GM12878 (cell line): ENCODE data around the gene SNRPD2.

ENCODE experiments used
- CEBPZ ChIP-seq: fragments of 150-350 bp; IDR thresholded peaks from 2 replicates; pipeline ENCODE4 v1.6.1; 2016; ENCODE audit warnings: low read depth, low read length
- CTCF ChIP-seq, 3 experiments: IDR thresholded peaks in 2 of 3; conservative IDR thresholded peaks in 1 of 3; 2 replicates each; pipeline ENCODE4 v1.5.1; 2011; ENCODE audit warnings: low read depth in 3 of 3, low read length in 3 of 3, mild to moderate bottlenecking in 3 of 3, control low read depth in 2 of 3, moderate library complexity in 2 of 3, inconsistent platforms in 1 of 3, mixed read lengths in 1 of 3; ENCODE audit not compliant: control insufficient read depth in 2 of 3, insufficient read depth in 1 of 3; ENCODE audit errors: extremely low read depth in 1 of 3
- FOXM1 ChIP-seq: IDR thresholded peaks from 2 replicates; pipeline ENCODE4 v1.6.1; 2012; ENCODE audit warnings: low read depth, mild to moderate bottlenecking, inconsistent platforms, low read length, moderate library complexity
- IKZF1 ChIP-seq: fragments of 450-650 bp; conservative IDR thresholded peaks from 2 replicates; pipeline ENCODE4 v1.6.1; 2017; ENCODE audit warnings: antibody characterized with exemption, mild to moderate bottlenecking
- MEF2A ChIP-seq: IDR thresholded peaks from 2 replicates; pipeline ENCODE4 v1.6.1; 2011; ENCODE audit warnings: low read depth, mild to moderate bottlenecking, low read length, moderate library complexity; ENCODE audit not compliant: insufficient read depth
- MTA2 ChIP-seq: fragments of 450-650 bp; IDR thresholded peaks from 2 replicates; pipeline ENCODE4 v1.6.1; 2016; ENCODE audit warnings: low read depth, mild to moderate bottlenecking, moderate library complexity
- RBBP5 ChIP-seq: fragments of 200-600 bp; sonication (generic); conservative IDR thresholded peaks from 2 replicates; pipeline ENCODE4 v1.6.1; 2016
- RCOR1 ChIP-seq: conservative IDR thresholded peaks from 2 replicates; pipeline ENCODE4 v1.6.1; 2012; ENCODE audit warnings: low read depth, low read length, improper control_type of control experiment
- USF2 ChIP-seq: IDR thresholded peaks from 2 replicates; pipeline ENCODE4 v1.6.1; 2011; ENCODE audit warnings: low read depth, low read length, improper control_type of control experiment, borderline replicate concordance
- YY1 ChIP-seq: IDR thresholded peaks from 2 replicates; pipeline ENCODE4 v1.6.1; 2011; ENCODE audit warnings: low read depth, mild to moderate bottlenecking, low read length
- ZBTB33 ChIP-seq: fragments of 450-650 bp; IDR thresholded peaks from 2 replicates; pipeline ENCODE4 v1.6.1; 2017; ENCODE audit warnings: mild to moderate bottlenecking
- ZNF217 ChIP-seq: fragments of 450-650 bp; IDR thresholded peaks from 2 replicates; pipeline ENCODE4 v1.6.1; 2017; ENCODE audit warnings: antibody characterized with exemption, mild to moderate bottlenecking

GRCh38 chr19:45701676-45702075, 9.9 kb upstream of the SNRPD2 start:
- no peak for TF ChIP-seq RCOR1
- no peak for TF ChIP-seq RBBP5
- no peak for TF ChIP-seq CTCF (IDR thresholded peaks at IDR 0.05 in 2 of 3, conservative IDR thresholded peaks at IDR 0.05 in 1 of 3; ENCODE audit: control insufficient read depth in 2 of 3, extremely low read depth in 1 of 3, insufficient read depth in 1 of 3, low read depth in 3 of 3, low read length in 3 of 3)
- no peak for TF ChIP-seq CEBPZ
- TF ChIP-seq YY1 = no peak
- TF ChIP-seq USF2 = no peak
- TF ChIP-seq ZNF217 = no peak
- TF ChIP-seq FOXM1 = no peak
- no peak for TF ChIP-seq ZBTB33
- no peak for TF ChIP-seq IKZF1
- TF ChIP-seq MEF2A = no peak
- TF ChIP-seq MTA2 = no peak
